Cerebellar nuclear complex (tissue), 1 donor: ENCODE results near the gene CCNYL1.
"Not testable (repeated sequence)": the region's sequence is repeated elsewhere in the genome, so short reads cannot be mapped to it uniquely, and the experiment has no call there.

ENCODE experiments used
- DNase-seq, 2 experiments: peaks; one replicate each; lab custom pipeline; 2025; lab: John Stamatoyannopoulos, UW

CCNYL1 gene

DNA sequence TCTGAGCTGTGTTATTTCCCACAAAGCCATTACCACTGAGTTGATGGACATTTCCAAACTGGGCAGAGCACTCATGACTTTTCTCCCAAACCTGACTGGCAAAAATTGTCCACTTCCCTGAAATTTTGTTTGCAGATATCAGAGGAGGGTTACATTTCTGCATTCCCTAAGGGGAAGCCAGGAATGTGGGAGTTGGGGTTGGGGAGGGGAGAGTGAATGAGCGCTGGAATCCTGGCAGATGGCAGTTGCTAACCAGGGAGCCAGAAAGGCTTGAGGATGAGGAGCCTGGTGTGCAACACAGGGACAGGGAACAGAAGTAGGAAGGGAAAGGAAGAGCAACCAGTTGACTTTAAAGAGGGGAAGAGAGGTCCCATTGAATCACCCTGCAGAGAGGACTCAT is 14.0 kb upstream of the CCNYL1 start:
- DNase-seq: no peak

DNA sequence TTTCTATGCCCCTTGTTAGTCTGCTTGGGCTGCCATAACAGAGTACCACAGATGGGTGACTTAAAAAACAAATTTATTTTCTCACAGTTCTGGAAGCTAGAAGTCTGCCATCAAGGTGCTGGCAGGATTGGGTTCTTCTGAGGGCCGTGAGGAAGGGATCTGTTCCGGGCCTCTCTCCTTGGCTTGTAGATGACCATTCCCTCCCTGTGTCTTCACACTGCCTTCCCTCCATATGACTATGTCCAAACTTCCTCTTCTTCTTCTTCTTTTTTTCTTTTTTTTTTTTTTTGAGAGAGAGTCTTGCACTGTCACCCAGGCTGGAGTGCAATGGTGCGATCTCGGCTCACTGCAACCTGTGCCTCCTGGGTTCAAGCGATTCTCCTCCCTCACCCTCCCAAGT is 13.1 kb upstream of the CCNYL1 start:
- DNase-seq: no peak

DNA sequence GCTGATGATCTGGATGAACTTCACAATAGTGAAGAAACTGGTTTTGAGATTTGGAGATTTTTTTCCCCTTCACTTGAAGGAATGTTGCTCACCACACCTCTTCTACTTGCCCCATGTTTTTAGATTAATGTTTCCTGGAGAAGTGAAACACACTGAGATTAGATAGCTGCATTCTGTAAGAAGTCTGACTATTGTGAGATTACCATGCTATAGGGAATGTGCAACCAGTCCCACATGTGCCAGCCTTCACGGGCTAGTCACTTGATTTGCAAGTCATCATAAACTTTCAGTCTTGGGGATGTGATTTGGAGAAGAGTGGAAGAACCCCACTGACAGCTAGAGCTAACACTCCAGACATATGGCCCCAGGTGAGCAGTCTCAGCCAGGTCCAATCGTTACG is 7.4 kb upstream of the CCNYL1 start:
- DNase-seq: no peak

DNA sequence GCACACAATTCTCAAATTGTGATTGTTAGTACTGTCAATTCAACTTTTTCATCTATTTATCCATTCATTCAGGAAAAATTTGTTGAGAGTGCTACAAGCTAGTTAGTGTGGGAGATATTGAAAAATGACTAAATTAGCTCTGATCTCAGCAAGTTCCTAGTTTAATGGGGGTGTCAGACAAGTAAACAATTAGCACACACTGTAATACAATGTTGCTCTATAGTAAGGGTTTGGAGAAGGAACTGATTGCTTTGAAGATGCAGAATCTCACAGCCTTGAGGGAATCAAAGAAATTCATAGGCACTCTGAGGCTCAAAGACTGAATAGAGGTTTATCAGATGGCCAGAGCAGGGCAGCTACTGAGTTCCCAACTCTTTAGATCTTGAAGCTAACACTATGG is 6.8 kb upstream of the CCNYL1 start:
- no peak for DNase-seq

DNA sequence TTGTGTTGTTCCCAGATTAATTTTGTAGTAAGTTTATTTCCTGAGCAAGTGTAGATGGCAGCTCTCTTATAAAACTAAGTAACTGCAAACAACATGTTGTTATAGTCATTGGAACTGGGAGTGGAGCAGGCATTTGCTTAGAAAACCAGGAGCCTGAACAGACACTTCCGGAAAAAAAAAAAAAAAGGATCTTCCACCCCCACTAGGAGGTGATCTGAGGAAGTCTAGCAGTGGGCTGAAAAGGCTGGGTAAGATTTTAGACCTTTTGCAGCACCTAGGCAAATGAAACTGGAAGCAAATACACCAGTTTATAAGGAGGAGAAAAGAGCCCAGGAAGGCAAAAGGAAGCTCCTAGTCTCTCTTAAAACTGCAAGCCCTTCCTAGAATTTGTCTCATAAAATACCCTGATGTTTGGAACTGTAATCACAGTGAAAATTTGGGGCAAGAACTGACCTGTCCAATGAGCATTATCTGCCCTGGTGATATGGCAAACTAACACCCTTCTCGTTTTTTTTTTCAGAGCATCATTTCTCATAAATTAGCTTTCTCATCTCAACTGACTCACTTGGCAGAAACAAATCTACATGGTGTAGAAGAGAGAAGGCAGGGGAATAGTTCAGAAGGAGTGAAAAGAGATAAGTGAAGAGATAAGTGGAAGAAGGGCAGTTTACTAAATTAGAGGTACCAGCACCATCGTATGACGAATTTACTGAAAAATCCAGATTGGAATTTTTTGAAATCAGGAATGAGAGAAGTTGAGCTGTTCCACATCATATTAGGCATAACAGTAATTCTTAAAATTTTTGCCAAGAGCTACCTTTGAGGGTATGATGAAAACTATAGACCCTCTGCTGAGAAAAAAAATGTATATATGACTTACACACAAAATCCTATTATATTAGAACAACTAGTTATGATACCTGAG is 4.2 kb upstream of the CCNYL1 start:
- DNase-seq: no peak

DNA sequence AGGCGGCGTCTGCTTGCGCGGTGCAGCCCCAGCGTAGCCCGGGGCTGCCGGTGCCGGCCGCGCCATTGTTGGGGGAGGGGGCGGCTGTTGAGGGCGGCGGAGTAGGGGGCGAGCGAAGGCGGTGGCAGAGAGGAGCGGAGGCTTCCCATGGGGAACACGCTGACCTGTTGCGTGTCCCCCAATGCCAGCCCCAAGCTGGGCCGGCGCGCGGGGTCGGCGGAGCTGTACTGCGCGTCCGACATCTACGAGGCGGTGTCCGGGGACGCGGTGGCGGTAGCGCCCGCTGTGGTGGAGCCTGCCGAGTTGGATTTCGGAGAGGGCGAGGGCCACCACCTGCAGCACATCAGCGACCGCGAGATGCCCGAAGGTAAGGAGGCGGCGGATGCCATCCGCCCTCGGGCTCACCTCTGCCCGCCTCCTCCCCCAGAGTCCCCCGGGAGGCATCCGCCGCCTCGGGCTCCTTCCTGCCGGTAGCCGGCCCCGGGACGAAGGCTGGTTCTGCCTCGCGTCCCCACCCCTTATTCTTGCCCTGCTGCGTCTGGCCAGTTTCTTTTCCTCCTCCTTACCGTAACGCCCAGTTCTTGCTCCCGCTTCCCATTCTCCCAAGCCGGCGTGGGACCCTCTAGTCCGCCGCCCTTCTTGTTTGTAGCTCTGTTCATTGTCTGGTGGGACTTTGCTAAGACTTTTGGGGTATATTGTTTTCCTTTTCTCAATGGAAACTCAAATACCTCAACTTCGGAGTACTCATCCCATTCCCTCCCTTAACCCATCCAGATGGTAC is 500 bp downstream of the CCNYL1 start:
- DNase-seq: no peak

DNA sequence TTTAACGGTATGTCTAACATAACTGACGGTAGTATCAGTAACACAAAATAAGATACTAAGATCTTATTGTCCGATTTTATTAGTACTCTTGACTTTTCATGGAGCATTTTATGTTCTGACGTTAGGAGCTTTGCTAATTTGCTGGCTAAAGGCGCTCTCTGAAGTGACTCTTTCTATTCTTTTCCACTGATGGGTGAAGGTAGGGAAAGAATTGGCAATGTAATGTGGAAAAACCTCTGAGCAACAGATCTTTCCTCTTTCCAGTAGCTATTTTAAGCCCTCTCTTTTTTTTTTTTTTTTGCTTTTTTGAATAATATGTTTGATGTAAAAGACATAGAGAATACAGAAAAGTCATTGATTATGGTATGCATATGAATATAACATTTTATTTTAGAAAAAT is 4.6 kb downstream of the CCNYL1 start:
- no peak for DNase-seq

DNA sequence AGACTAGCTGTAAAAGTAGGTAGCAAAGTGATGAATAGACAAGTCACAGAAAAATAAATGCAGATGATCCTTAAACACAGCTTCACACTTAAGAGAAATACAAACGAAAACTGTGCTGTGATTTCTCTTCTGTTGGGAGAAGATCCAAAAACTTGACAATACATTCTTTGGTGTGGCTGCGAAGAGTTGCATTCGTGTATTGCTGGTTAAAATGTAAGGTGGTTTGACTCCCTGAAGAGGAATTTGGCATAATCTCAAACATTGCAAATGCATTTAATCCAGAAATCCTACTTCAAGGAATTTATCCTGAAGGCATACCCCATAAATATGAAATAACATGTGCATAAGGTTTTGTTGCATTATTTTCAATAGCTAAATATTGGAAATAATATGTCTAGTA is 7.1 kb downstream of the CCNYL1 start:
- no peak for DNase-seq

DNA sequence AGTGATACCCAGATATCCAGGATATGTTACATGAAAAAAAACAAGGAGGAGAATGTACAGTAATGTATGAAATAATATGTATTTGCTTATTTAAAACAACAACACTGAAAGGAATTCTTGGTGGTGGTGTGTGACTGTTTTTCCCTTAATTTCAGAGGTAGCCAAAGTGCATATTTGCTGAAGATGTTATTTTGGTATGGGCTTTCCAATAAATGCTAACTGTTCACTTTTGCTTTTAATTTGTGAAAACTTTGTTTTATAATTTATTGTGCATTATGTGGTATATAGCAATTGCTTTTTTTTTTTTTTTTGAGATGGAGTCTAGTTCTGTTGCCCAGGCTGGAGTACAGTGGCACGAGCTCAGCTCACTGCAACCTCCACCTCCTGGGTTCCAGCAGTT is 7.6 kb downstream of the CCNYL1 start:
- DNase-seq: no peak

DNA sequence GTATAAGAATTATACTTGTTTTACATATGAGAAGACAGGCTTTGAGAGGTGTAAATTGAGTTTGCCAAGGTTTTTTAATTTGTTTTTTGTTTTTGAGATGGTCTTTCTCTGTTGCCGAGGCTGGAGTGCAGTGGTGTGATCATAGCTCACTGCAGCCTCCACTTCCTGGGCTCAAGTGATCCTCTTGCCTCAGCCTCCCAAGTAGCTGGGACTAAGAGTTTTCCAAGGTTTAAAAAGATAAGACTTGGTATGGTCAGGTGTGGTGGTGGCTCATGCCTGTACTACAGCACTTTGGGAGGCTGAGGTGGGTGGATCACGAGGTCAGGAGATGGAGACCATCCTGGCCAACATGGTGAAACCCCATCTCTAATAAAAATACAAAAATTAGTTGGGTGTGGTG is 8.2 kb downstream of the CCNYL1 start:
- not testable (repeated sequence) for DNase-seq

DNA sequence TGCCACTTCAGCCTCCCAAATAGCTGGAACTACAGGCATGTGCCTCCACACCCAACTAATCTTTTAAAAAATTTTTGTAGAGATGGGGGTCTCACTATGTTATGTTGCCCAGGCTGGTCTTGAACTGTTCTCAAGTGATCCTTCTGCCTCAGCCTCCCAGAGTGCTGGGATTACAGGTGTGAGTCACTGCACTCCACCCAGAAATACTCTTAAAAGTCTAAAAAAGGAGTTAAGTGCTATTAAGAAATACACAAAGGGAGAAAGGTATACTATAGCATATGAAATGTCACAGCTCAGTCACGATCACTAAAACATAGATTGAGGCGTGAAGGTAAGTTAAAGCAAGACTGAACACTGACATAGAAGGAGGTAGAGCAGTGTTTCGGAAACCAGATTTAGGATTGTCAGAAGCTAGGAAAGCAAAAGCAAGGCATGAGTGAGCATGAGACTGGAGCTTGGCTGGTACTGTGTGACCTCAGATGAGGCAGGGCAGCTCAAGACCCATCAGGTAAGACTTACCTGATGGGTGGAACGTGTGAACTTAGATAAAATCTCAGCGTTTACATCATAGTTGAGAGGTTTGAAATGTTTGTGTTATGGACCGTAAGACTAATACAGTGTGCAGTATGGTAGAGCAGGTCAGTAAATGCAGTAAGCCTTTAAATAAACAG is 9.2 kb downstream of the CCNYL1 start:
- no peak for DNase-seq

DNA sequence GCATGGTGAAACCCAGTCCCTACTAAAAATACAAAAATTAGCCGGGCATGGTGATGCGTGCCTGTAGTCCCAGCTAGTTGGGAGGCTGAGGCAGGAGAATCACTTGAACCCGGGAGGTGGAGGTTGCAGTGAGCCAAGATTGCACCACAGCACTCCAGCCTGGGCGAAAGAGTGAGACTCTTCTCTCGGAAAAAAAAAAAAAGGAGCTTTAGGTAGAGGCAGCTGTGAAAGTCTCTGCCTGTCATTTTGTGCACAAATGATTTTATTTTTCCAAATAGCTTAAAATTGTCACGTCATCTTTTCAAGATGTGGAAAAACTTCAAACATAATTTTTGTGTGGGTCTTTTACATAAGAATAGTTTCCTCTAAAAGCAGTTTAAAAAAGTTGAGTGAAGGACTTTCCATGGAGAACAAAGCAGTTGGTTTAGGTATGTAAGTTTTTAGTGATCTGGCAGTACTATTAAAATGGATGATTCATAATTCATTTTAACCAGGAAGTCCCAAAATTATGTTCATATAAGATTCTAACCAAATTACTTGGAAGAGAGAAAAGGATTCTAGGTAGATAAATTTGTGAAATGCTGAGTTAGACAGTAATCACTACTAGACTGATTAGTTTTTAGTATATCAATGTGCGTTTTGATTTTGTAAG is 11.5 kb downstream of the CCNYL1 start:
- no peak for DNase-seq

DNA sequence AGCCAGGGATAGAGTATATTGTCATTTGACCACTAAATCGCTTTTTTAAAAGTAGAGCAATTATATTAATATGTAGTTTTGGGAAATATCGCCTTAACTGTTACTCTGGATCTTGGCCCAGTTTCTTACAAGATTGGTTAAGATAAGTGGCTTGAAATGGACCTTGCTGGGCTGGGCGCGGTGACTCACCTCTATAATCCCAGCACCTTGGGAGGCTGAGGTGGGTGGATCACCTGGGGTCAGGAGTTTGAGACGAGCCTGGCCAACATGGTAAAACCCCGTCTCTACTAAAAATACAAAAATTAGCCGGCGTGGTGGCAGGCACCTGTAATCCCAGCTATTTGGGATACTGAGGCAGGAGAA is 12.0 kb downstream of the CCNYL1 start:
- DNase-seq: not testable (repeated sequence)

DNA sequence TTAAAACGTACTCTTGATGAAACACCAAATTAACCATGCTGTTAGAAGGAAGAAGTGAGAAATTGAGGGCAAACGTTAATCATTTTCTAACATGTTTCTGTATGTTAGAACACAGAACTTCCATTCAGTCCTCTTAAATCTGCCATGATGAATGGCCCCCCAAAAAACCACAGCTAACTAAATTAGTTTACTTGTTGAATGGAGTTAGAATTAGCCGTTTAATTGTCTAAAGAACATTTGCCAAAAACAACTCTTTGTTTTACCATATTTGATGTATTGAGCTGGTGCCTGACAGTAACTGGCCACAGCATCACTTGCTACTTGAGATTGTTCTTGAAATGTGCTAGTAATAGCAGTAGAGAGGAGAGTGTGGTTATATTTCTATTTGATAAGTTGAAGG is 12.7 kb downstream of the CCNYL1 start:
- DNase-seq: no peak

DNA sequence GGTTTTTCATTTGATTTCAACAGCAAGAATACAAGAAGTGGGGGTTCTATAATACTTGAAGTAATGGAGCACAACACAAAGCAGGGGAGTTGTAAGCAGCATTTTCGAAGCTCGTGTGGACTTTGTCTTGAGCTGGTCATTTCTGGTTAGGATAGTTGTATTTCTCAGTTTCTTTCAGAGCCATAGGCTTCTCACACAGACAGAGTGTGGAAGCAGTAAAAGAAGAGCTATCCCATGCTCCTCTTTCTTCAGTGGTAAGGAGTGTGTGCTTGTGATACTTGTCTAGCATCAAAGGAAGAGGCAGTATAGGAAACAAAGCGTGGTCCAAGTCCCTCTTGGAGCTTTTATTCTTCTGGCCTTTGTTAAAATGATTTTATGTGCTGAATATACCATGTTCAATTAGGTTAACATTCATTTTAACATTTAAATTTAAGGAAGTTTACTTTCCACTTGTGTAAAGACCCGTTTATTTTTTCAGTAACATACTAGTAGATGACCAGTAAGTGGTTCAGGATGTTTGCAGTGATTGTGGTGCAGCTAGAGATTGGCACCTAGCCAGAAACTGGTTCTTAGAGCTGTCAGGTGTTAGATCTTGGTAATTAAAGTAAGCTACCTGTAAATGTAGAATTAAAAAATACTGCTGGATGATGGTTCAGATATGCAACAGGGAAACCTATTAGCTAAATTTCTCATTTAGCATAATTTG is 14.6 kb downstream of the CCNYL1 start:
- no peak for DNase-seq

DNA sequence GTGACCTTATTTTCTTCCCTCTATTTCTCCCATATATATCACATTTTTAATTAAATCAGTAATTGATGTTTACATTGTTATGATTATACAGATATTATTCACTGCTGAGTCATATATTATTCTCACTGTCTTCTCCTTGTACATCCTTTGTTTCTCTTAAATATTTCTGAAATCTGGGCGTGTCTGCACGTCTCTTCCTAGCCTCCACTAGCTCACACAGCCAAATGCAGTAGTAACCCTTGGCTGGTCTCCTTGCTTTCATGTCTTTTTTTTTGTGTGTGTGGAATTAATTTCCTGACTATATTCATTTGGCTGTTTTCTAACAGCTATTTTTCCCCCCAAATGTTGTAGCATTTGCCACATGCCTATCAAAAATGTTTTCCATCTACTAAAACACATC is 15.8 kb downstream of the CCNYL1 start:
- no peak for DNase-seq

DNA sequence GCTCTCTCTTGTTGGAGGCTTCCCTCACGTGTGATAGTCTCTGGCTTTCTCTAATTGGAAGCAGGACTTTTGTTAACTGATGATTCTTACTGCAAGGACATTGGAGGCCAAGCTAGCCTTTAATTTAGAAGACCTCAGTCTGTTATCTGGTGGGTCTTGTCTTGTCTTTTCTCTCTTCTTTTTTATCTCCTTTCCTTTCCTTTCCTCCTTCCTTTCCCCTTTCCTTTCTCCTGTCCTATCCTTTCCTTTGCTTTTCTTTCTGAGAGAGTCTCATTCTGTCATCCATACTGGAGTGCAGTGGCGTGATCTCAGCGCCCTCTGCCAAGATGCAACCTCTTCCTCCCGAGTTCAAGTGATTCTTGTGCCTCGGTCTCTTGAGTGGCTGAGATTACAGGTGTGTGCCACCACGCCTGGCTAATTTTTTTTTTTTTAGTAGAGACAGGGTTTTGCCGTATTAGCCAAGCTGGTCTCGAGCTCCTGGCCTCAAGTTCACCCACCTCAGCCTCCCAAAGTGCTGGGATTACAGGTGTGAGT is 18.1 kb downstream of the CCNYL1 start:
- DNase-seq: no peak

DNA sequence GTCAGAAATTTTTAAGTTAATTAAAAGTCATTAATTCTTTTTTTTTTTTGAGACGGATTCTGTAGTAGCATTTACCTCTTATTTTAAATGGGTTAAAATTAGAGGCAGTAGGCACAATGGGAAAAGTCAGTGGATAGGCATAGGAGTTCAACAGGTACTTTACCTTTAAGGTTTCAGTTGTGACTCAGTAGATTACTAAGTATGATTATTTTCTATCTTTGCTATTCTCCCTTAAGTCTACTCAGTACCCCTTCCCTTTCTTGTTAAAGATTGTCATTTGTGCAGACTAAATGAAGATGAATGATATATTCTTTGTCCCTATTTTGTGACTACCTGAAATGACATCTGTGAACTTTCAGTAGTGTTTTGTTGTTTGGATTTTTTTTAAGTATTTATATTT is 19.7 kb downstream of the CCNYL1 start:
- DNase-seq: no peak

DNA sequence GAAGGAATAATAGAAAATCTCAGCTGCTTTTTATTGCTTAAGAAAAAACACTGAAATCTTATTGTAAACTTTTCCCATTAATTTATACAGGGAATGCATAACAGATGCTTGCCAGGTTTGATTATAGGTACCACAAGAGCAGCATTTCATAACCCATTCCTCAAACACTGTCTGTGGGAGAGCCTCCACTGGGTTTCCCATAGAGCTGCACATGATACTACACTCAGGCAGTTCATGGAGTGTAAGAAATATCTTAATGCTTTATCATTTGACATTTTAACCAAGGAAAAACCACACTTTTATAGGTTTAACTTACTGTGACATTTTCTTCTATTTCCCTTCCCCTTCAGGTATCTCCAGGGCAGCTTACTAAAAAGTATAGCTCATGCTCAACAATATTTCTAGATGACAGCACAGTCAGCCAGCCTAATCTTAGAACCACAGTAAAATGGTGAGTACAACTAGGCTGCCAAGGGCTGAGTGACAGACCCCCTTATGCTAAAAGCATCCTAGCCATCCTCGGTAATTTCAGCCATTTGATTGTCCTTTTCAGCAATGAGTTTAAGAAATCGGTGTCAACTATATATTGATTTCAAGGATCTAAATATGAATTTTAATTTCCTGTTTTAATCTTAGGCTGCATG is 22.3 kb downstream of the CCNYL1 start:
- no peak for DNase-seq

DNA sequence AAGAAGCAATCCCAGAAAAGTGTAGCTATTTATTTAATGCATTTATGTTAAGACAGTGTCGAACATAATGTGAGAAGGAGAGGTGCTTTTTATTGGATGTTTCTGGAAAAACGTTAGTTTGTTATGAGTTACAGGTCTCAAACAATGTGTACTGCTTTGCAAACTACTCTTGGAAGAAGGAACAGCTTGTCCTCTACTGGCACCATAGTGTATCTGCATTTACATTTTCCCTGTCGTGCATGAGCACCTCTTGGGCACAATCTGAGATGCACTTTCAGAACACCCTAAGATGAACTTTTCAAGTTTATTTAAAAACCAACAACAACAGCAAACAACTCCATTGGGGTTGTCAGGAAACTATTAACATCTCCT is 22.8 kb downstream of the CCNYL1 start:
- no peak for DNase-seq
